Measurements from ENCODE around the gene MAP3K14.
"Not testable (repeated sequence)": the region's sequence is repeated elsewhere in the genome, so short reads cannot be mapped to it uniquely, and the experiment has no call there.

The MAP3K14 gene

DNA sequence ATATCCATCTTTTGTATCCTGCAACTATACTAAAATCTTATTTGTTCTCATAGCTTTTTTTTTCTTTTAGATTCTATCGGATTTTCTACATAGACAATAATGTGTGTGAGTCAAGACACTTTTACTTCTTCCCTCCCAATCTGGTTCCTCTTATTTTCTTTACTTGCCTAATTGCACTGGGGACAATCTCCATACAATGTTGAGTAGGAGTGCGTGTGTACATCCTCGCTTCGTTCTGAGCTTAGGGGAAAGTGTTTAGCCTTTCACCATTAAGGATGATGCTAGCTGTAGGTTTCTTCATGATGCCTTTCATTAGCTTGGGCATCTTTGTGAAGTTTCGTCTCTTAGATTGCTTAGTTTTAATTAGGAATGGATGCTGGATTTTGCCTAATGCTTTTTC is 57.8 kb downstream of the MAP3K14 start:
- DNase-seq (ENCODE audit: extremely low read depth, low read depth), result no peak
- TF ChIP-seq, protein P1, sequence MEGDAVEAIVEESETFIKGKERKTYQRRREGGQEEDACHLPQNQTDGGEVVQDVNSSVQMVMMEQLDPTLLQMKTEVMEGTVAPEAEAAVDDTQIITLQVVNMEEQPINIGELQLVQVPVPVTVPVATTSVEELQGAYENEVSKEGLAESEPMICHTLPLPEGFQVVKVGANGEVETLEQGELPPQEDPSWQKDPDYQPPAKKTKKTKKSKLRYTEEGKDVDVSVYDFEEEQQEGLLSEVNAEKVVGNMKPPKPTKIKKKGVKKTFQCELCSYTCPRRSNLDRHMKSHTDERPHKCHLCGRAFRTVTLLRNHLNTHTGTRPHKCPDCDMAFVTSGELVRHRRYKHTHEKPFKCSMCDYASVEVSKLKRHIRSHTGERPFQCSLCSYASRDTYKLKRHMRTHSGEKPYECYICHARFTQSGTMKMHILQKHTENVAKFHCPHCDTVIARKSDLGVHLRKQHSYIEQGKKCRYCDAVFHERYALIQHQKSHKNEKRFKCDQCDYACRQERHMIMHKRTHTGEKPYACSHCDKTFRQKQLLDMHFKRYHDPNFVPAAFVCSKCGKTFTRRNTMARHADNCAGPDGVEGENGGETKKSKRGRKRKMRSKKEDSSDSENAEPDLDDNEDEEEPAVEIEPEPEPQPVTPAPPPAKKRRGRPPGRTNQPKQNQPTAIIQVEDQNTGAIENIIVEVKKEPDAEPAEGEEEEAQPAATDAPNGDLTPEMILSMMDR (IDR thresholded peaks at IDR 0.05; ENCODE audit: low read depth, low read length), result no peak

- TF ChIP-seq, protein P1 (IDR thresholded peaks at IDR 0.05; ENCODE audit: low read depth, low read length), result no peak
- no peak for DNase-seq (ENCODE audit: extremely low read depth, low read depth)
Measured at GRCh38 chr17:45257115-45257514, 59.7 kb downstream of the MAP3K14 start.

- TF ChIP-seq, protein P1 (IDR thresholded peaks at IDR 0.05; ENCODE audit: low read depth, low read length), result no peak; the same call in 1 of the 2 replicates
- DNase-seq (ENCODE audit: extremely low read depth, low read depth), result no peak
Measured at GRCh38 chr17:45256114-45256966, 60.5 kb downstream of the MAP3K14 start.

- TF ChIP-seq, protein P1 (IDR thresholded peaks at IDR 0.05; ENCODE audit: low read depth, low read length), result no peak
- DNase-seq (ENCODE audit: extremely low read depth, low read depth), result no peak
Measured at GRCh38 chr17:45255358-45255757, 61.5 kb downstream of the MAP3K14 start.

- TF ChIP-seq, protein P1 (IDR thresholded peaks at IDR 0.05; ENCODE audit: low read depth, low read length), result no peak
- no peak for DNase-seq (ENCODE audit: extremely low read depth, low read depth)
Measured at GRCh38 chr17:45253879-45254278, 62.9 kb downstream of the MAP3K14 start.

DNA sequence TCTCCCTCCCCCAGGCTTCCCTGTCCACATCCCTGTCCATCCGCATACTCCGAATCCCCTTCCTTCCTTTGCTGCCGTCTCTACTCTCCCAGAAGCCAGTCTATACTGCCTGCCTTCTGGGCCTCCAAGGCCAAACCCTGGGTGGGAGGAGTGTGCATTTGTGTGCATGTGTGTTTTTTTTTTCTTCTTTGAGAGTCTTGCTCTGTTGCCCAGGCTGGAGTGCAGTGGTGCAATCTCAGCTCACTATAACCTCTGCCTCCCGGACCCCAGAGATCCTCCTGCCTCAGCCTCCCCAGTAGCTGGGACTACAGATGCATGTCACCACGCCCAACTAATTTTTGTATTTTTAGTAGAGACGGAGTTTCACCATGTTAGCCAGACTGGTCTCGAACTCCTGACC is 63.6 kb downstream of the MAP3K14 start:
- not testable (repeated sequence) for DNase-seq (ENCODE audit: extremely low read depth, low read depth)

- TF ChIP-seq, protein P1 (IDR thresholded peaks at IDR 0.05; ENCODE audit: low read depth, low read length), result no peak
- DNase-seq (ENCODE audit: extremely low read depth, low read depth), result no peak
Measured at GRCh38 chr17:45251931-45252330, 64.9 kb downstream of the MAP3K14 start.
